Kidney epithelial cell (primary cell): Measurements from ENCODE around the gene YTHDF2. TPM values are rescaled to one million over a fixed set of nuclear protein-coding genes. Genes with fewer than 3 reads are reported as not detected.
"Not testable (repeated sequence)": the region's sequence is repeated elsewhere in the genome, so short reads cannot be mapped to it uniquely, and the experiment has no call there.

Experiments used
- DNase-seq: peaks from one replicate; pipeline ENCODE4 v3.0.0-alpha.2; 2010; ENCODE audit warnings: low read depth
- H3K27me3 ChIP-seq: 2 replicates; pipeline ENCODE4 v1.6.0; 2011; ENCODE audit warnings: low read length; ENCODE audit not compliant: control insufficient read depth, insufficient read depth
- H3K36me3 ChIP-seq: 2 replicates; pipeline ENCODE4 v1.5.1; 2011; ENCODE audit warnings: low read length; ENCODE audit not compliant: control insufficient read depth, insufficient read depth
- H3K4me3 ChIP-seq: 2 replicates; pipeline ENCODE4 v1.5.1; 2011; ENCODE audit warnings: low read depth, mild to moderate bottlenecking, control low read depth, low read length
- total RNA-seq: library from RNA; depleted of rRNA; stranded (reverse); fragments of >200 nt; gene quantifications from 2 replicates; pipeline ENCODE4 v1.2.3, GENCODE V29; 2015
- TF ChIP-seq, protein P1 (sequence below): IDR thresholded peaks from 2 replicates; pipeline ENCODE4 v1.5.1; 2011; ENCODE audit warnings: mild to moderate bottlenecking, moderate library complexity, low read length, control low read depth, inconsistent platforms; ENCODE audit not compliant: insufficient read depth, poor library complexity, severe bottlenecking

YTHDF2 gene
- total RNA-seq, 1 donor from 2014 or later = 114 TPM

DNA sequence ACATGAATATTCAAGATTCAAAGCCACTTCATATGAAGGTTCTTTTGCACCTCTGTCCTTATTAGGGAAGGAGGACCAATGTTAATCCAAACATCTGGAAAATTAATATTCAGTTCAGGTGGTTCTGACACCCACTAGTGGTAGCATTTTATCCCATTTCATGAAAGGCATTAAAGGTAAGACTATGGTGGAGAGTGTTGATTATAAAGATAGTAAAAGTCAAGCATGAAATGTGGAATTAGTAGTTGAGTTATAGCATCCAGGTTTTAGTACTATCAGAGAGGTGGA is 17.5 kb upstream of the YTHDF2 start:
- no peak for DNase-seq
- no peaks in the 10 kb centered on the region for H3K36me3 ChIP-seq

GRCh38 chr1:28720376-28720775 is 16.4 kb upstream of the YTHDF2 start:
- Histone ChIP-seq H3K27me3 (no peaks in the 10 kb centered on the region), H3K36me3 (no peaks in the 10 kb centered on the region), H3K4me3 (no peak overlapping the region)
- no peak for DNase-seq
- TF ChIP-seq, protein P1, sequence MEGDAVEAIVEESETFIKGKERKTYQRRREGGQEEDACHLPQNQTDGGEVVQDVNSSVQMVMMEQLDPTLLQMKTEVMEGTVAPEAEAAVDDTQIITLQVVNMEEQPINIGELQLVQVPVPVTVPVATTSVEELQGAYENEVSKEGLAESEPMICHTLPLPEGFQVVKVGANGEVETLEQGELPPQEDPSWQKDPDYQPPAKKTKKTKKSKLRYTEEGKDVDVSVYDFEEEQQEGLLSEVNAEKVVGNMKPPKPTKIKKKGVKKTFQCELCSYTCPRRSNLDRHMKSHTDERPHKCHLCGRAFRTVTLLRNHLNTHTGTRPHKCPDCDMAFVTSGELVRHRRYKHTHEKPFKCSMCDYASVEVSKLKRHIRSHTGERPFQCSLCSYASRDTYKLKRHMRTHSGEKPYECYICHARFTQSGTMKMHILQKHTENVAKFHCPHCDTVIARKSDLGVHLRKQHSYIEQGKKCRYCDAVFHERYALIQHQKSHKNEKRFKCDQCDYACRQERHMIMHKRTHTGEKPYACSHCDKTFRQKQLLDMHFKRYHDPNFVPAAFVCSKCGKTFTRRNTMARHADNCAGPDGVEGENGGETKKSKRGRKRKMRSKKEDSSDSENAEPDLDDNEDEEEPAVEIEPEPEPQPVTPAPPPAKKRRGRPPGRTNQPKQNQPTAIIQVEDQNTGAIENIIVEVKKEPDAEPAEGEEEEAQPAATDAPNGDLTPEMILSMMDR = no peak

More for the DNA sequence above, 17.5 kb upstream of the YTHDF2 start:
- Histone ChIP-seq H3K27me3 (no peaks in the 10 kb centered on the region), H3K4me3 (no peak overlapping the region)
- TF ChIP-seq, protein P1 = no peak

- not testable (repeated sequence) for H3K4me3 ChIP-seq, H3K27me3 ChIP-seq, DNase-seq, H3K36me3 ChIP-seq
Observed at GRCh38 chr1:28721927-28722326, 14.8 kb upstream of the YTHDF2 start.

DNA sequence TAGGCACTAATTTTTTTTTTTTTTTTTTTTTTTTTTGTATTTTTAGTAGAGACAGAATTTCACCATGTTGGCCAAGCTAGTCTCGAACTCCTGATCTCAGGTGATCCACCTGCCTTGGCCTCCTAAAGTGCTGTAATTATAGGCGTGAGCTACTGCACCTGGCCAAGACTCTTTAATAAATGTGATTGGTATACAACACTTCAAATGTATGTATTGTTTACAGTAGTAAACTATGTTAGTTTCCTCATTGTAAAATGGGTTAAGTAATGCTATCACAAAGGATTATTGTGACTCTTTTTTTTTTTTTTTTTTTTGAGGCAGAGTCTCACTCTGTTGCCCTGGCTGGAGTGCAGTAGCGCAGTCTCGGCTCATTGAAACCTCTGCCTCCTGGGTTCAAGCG is 11.4 kb upstream of the YTHDF2 start:
- DNase-seq, H3K27me3 ChIP-seq: not testable (repeated sequence)

GRCh38 chr1:28735961-28736449 is 735 bp upstream of the YTHDF2 start:
- Histone ChIP-seq H3K27me3 (no peaks in the 10 kb centered on the region), H3K36me3 (no peaks in the 10 kb centered on the region), H3K4me3 (peak overlapping the region; percentile 66)
- TF ChIP-seq, protein P1 = no peak
- no peak for DNase-seq

More for the DNA sequence above, 11.4 kb upstream of the YTHDF2 start:
- not testable (repeated sequence) for H3K36me3 ChIP-seq, H3K4me3 ChIP-seq

- no peak for DNase-seq
- Histone ChIP-seq H3K4me3 (peak overlapping the region; percentile 66), H3K27me3 (no peaks in the 10 kb centered on the region), H3K36me3 (peaks cover under 1% of the 10 kb centered on the region)
- TF ChIP-seq, protein P1 = no peak
Observed at GRCh38 chr1:28737307-28738132, 780 bp downstream of the YTHDF2 start.

GRCh38 chr1:28740118-28740517 is 3.4 kb downstream of the YTHDF2 start:
- peaks cover 2% of the 10 kb centered on the region for H3K36me3 ChIP-seq
- TF ChIP-seq, protein P1 = no peak
- no peaks in the 10 kb centered on the region for H3K27me3 ChIP-seq
- H3K4me3 ChIP-seq = no peak overlapping the region
- DNase-seq = no peak
